WTC11 (cell line): ENCODE results near the gene THSD7B. TPM values are rescaled to one million over a fixed set of nuclear protein-coding genes. Genes with fewer than 3 reads are reported as not detected.

Experiments used
- ATAC-seq: fragments of 200-7000 bp; cut with Tn5 transposase; 2 replicates; pipeline ENCODE4 v1.10.0; 2021; ENCODE audit warnings: mild to moderate bottlenecking, moderate library complexity
- CTCF ChIA-PET: fragments of 300-600 bp; sonication (Branson Sonifier 250); formaldehyde crosslinking; loops from one replicate; lab custom pipeline; 2021; ENCODE audit warnings: antibody characterized with exemption; lab: Charles Lee
- POLR2A ChIA-PET: fragments of 350-600 bp; sonication (Branson Sonifier 250); formaldehyde crosslinking; loops from one replicate; lab custom pipeline; 2021; ENCODE audit warnings: antibody characterized with exemption; lab: Charles Lee
- DNase-seq: peaks from one replicate; pipeline ENCODE4 v3.0.0; 2021; ENCODE audit warnings: low spot score
- H3K27ac Mint-ChIP-seq: 2 replicates; pipeline ENCODE4 v1.8.0; 2021; ENCODE audit warnings: mixed read lengths
- H3K27me3 Mint-ChIP-seq: 2 replicates; pipeline ENCODE4 v1.8.0; 2021; ENCODE audit warnings: low read depth, mild to moderate bottlenecking, moderate library complexity, mixed read lengths
- H3K36me3 Mint-ChIP-seq: 2 replicates; pipeline ENCODE4 v1.8.0; 2021; ENCODE audit warnings: mixed read lengths
- H3K4me1 Mint-ChIP-seq: 2 replicates; pipeline ENCODE4 v1.8.0; 2022; ENCODE audit warnings: mixed read lengths
- H3K4me3 Mint-ChIP-seq: 2 replicates; pipeline ENCODE4 v1.8.0; 2021; ENCODE audit warnings: mild to moderate bottlenecking, moderate library complexity, mixed read lengths
- H3K9me3 Mint-ChIP-seq: 2 replicates; pipeline ENCODE4 v1.8.0; 2021; ENCODE audit warnings: mixed read lengths
- ATF1 ChIP-seq: sonication (generic); formaldehyde crosslinking; IDR thresholded peaks from 2 replicates; pipeline ENCODE4 v1.8.1; 2023; ENCODE audit warnings: mild to moderate bottlenecking, moderate library complexity, missing genetic modification reagents
- CBFB ChIP-seq: sonication (generic); formaldehyde crosslinking; IDR thresholded peaks from 2 replicates; pipeline ENCODE4 v1.8.1; 2022; ENCODE audit warnings: mild to moderate bottlenecking, low read depth, missing genetic modification reagents
- E2F4 ChIP-seq: sonication (generic); formaldehyde crosslinking; IDR thresholded peaks from 2 replicates; pipeline ENCODE4 v1.8.1; 2022; ENCODE audit warnings: low read depth, mild to moderate bottlenecking, moderate library complexity, missing genetic modification reagents, borderline replicate concordance
- ETV6 ChIP-seq: sonication (generic); formaldehyde crosslinking; IDR thresholded peaks from 2 replicates; pipeline ENCODE4 v1.8.1; 2022; ENCODE audit warnings: mild to moderate bottlenecking, missing genetic modification reagents
- FOXP1 ChIP-seq: sonication (generic); formaldehyde crosslinking; IDR thresholded peaks from 2 replicates; pipeline ENCODE4 v1.8.0; 2022; ENCODE audit warnings: missing genetic modification reagents, mild to moderate bottlenecking, moderate library complexity, borderline replicate concordance
- GRHL2 ChIP-seq: fragments of 250-450 bp; sonication (Bioruptor Pico); IDR thresholded peaks from 2 replicates; pipeline ENCODE4 v1.8.0; 2022; ENCODE audit warnings: mild to moderate bottlenecking, moderate library complexity; ENCODE audit not compliant: insufficient replicate concordance, severe bottlenecking
- IRF2 ChIP-seq: sonication (generic); formaldehyde crosslinking; IDR thresholded peaks from 2 replicates; pipeline ENCODE4 v1.8.0; 2022; ENCODE audit warnings: low read depth, missing genetic modification reagents, borderline replicate concordance
- JAZF1 ChIP-seq: fragments of 250-450 bp; sonication (Bioruptor Pico); IDR thresholded peaks from 2 replicates; pipeline ENCODE4 v1.9.0; 2021; ENCODE audit warnings: moderate library complexity, mild to moderate bottlenecking, inconsistent platforms
- KAT7 ChIP-seq: sonication (generic); formaldehyde crosslinking; IDR thresholded peaks from 2 replicates; pipeline ENCODE4 v1.8.1; 2023; ENCODE audit warnings: missing genetic modification reagents, mild to moderate bottlenecking, borderline replicate concordance
- NFATC4 ChIP-seq: fragments of 250-450 bp; sonication (Bioruptor Pico); IDR thresholded peaks from 2 replicates; pipeline ENCODE4 v1.9.0; 2021; ENCODE audit warnings: mild to moderate bottlenecking
- SMAD3 ChIP-seq: sonication (generic); formaldehyde crosslinking; IDR thresholded peaks from 2 replicates; pipeline ENCODE4 v1.8.0; 2022; ENCODE audit warnings: missing genetic modification reagents, mild to moderate bottlenecking, borderline replicate concordance
- TCF7 ChIP-seq: sonication (generic); formaldehyde crosslinking; IDR thresholded peaks from 2 replicates; pipeline ENCODE4 v1.8.0; 2022; ENCODE audit warnings: mild to moderate bottlenecking, low read depth, missing genetic modification reagents, moderate library complexity
- TP53 ChIP-seq: sonication (generic); formaldehyde crosslinking; IDR thresholded peaks from 2 replicates; pipeline ENCODE4 v1.8.1; 2023; ENCODE audit warnings: mild to moderate bottlenecking, missing genetic modification reagents
- USF2 ChIP-seq: sonication (generic); formaldehyde crosslinking; IDR thresholded peaks from 2 replicates; pipeline ENCODE4 v1.8.1; 2023; ENCODE audit warnings: mild to moderate bottlenecking, missing genetic modification reagents, moderate library complexity
- ZNF121 ChIP-seq: sonication (generic); formaldehyde crosslinking; IDR thresholded peaks from 2 replicates; pipeline ENCODE4 v1.8.0; 2023; ENCODE audit warnings: missing genetic modification reagents
- ZNF219 ChIP-seq: sonication (generic); formaldehyde crosslinking; IDR thresholded peaks from 2 replicates; pipeline ENCODE4 v1.8.0; 2023; ENCODE audit warnings: missing genetic modification reagents, mild to moderate bottlenecking, borderline replicate concordance
- ZNF232 ChIP-seq: sonication (generic); formaldehyde crosslinking; IDR thresholded peaks from 2 replicates; pipeline ENCODE4 v1.8.0; 2022; ENCODE audit warnings: mild to moderate bottlenecking, missing genetic modification reagents
- ZNF512 ChIP-seq: sonication (generic); formaldehyde crosslinking; IDR thresholded peaks from 2 replicates; pipeline ENCODE4 v1.8.1; 2022; ENCODE audit warnings: missing genetic modification reagents, borderline replicate concordance
- ZNF532 ChIP-seq: fragments of 250-450 bp; sonication (Bioruptor Pico); IDR thresholded peaks from 2 replicates; pipeline ENCODE4 v1.9.0; 2021; ENCODE audit warnings: mild to moderate bottlenecking, borderline replicate concordance
- total RNA-seq: library from RNA; stranded (reverse); gene quantifications from 3 replicates; pipeline ENCODE4 v1.2.3, GENCODE V29; 2021
- TF ChIP-seq, protein P1 (sequence below): sonication (generic); formaldehyde crosslinking; IDR thresholded peaks from 2 replicates; pipeline ENCODE4 v1.8.1; 2022; ENCODE audit warnings: mild to moderate bottlenecking, missing genetic modification reagents, moderate library complexity, borderline replicate concordance
- TF ChIP-seq, protein P2 (sequence below): sonication (generic); formaldehyde crosslinking; IDR thresholded peaks from 2 replicates; pipeline ENCODE4 v1.8.0; 2022; ENCODE audit warnings: mild to moderate bottlenecking, missing genetic modification reagents
- TF ChIP-seq, protein P3 (sequence below): sonication (generic); formaldehyde crosslinking; IDR thresholded peaks from 2 replicates; pipeline ENCODE4 v1.8.1; 2023; ENCODE audit warnings: mild to moderate bottlenecking, missing genetic modification reagents

The THSD7B gene
- total RNA-seq, 1 experiment from 2014 or later, result 2.9 TPM

DNA sequence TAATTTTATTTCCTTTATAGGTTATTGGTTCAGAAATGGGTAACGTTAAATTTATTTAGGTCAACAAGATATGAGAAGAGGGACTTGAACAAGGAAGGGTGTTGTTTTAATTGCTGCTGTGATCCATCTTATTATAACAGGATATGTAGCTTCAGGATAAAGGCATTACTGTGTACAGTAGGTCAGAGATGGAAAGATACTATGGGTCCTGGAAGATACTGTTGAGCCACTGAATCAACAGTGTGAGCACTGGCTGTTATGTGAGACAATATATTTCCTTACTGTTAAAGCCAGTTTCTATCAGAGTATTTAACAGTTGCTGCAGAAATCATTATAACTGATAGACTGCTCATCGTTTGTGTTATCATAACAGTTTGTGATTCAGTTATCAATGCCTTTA lies 414.7 kb downstream of the THSD7B start:
- POLR2A ChIA-PET, result no interaction called here
- Mint-ChIP-seq H3K27me3 (no peaks in the 10 kb centered on the region), H3K9me3 (no peaks in the 10 kb centered on the region), H3K4me3 (no peak overlapping the region), H3K36me3 (no peaks in the 10 kb centered on the region), H3K4me1 (peaks cover 23% of the 10 kb centered on the region), H3K27ac (no peak overlapping the region)
- no peak for TF ChIP-seq USF2
- TF ChIP-seq TP53 (CRISPR knock-in tag), result no peak
- no peak for TF ChIP-seq ZNF219
- TF ChIP-seq KAT7 (CRISPR knock-in tag), result no peak
- no peak for TF ChIP-seq JAZF1 (CRISPR knock-in tag)
- no peak for TF ChIP-seq E2F4 (CRISPR knock-in tag)
- no peak for TF ChIP-seq ETV6 (CRISPR knock-in tag)
- no peak for TF ChIP-seq GRHL2 (CRISPR knock-in tag)
- TF ChIP-seq ZNF232 (CRISPR knock-in tag), result no peak
- no peak for TF ChIP-seq CBFB (CRISPR knock-in tag)
- TF ChIP-seq ATF1 (CRISPR knock-in tag), result no peak
- TF ChIP-seq IRF2 (CRISPR knock-in tag), result no peak
- no peak for TF ChIP-seq ZNF512 (CRISPR knock-in tag)
- no peak for TF ChIP-seq FOXP1
- CTCF ChIA-PET, result no interaction called here
- ATAC-seq (no peak), DNase-seq (no peak)

DNA sequence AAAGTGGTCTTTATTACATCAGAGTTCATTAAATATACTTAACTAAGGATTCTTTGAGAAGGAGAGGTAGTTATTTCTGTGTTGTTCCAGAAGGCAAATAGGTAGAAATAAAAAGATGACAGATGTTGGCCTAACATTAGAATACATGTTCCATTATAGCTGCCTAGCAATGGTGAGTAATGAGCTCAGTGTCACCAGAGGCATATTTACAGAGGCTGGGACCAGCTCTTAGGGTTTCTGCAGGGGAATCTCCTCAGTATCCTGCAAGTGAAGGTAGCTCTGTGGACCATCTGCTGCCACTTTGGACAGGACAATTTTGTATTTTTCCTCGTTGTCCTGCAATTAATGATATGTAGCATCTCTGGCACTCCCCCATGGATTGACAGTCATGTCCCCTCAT lies 416.0 kb downstream of the THSD7B start:
- Mint-ChIP-seq H3K27ac (no peak overlapping the region), H3K9me3 (peaks cover 12% of the 10 kb centered on the region), H3K4me1 (peaks cover 21% of the 10 kb centered on the region), H3K36me3 (no peaks in the 10 kb centered on the region; the same call in 1 of the 2 replicates), H3K27me3 (no peaks in the 10 kb centered on the region), H3K4me3 (no peak overlapping the region)
- CTCF ChIA-PET, result no interaction called here
- ATAC-seq (no peak), DNase-seq (no peak)
- TF ChIP-seq, protein P1, sequence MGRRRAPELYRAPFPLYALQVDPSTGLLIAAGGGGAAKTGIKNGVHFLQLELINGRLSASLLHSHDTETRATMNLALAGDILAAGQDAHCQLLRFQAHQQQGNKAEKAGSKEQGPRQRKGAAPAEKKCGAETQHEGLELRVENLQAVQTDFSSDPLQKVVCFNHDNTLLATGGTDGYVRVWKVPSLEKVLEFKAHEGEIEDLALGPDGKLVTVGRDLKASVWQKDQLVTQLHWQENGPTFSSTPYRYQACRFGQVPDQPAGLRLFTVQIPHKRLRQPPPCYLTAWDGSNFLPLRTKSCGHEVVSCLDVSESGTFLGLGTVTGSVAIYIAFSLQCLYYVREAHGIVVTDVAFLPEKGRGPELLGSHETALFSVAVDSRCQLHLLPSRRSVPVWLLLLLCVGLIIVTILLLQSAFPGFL (CRISPR knock-in tag), result no peak
- TF ChIP-seq, protein P2, sequence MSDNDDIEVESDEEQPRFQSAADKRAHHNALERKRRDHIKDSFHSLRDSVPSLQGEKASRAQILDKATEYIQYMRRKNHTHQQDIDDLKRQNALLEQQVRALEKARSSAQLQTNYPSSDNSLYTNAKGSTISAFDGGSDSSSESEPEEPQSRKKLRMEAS, result no peak
- TF ChIP-seq ZNF121 (CRISPR knock-in tag) (no peak), NFATC4 (CRISPR knock-in tag) (no peak), ZNF532 (CRISPR knock-in tag) (no peak), SMAD3 (CRISPR knock-in tag) (no peak), TCF7 (CRISPR knock-in tag) (no peak)
- TF ChIP-seq, protein P3, sequence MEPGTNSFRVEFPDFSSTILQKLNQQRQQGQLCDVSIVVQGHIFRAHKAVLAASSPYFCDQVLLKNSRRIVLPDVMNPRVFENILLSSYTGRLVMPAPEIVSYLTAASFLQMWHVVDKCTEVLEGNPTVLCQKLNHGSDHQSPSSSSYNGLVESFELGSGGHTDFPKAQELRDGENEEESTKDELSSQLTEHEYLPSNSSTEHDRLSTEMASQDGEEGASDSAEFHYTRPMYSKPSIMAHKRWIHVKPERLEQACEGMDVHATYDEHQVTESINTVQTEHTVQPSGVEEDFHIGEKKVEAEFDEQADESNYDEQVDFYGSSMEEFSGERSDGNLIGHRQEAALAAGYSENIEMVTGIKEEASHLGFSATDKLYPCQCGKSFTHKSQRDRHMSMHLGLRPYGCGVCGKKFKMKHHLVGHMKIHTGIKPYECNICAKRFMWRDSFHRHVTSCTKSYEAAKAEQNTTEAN, result no peak
- POLR2A ChIA-PET, result no interaction called here
